GM23338 (cell line): Measurements from ENCODE around the gene MAMLD1. TPM values are rescaled to one million over a fixed set of nuclear protein-coding genes. Genes with fewer than 3 reads are reported as not detected.

Source experiments
- ATAC-seq: fragments of 200-7000 bp; cut with Tn5 transposase; 3 replicates; pipeline ENCODE4 v1.9.1; 2020
- DNase-seq: peaks from one replicate; pipeline ENCODE4 v3.0.0-alpha.2; 2015; ENCODE audit warnings: low spot score
- H2AFZ ChIP-seq: fragments of 200-600 bp; sonication (generic); 2 replicates; pipeline ENCODE4 v1.8.0; 2016; ENCODE audit warnings: antibody characterized with exemption, mild to moderate bottlenecking, moderate library complexity
- H3F3A ChIP-seq: fragments of 200-600 bp; sonication (generic); replicated peaks from 2 replicates; pipeline ENCODE4 v1.8.0; 2017; ENCODE audit warnings: antibody characterized with exemption, mixed run types, low read depth
- H3K27ac ChIP-seq: fragments of 200-600 bp; sonication (generic); 2 replicates; pipeline ENCODE4 v1.6.1; 2016; ENCODE audit warnings: low read depth
- H3K27me3 ChIP-seq: fragments of 200-600 bp; sonication (generic); 2 replicates; pipeline ENCODE4 v1.8.0; 2016; ENCODE audit warnings: mild to moderate bottlenecking, mixed run types, moderate library complexity; ENCODE audit not compliant: insufficient read depth
- H3K36me3 ChIP-seq: fragments of 200-600 bp; sonication (generic); 2 replicates; pipeline ENCODE4 v1.8.0; 2016; ENCODE audit warnings: mild to moderate bottlenecking; ENCODE audit not compliant: insufficient read depth
- H3K4me1 ChIP-seq: fragments of 200-600 bp; sonication (generic); 2 replicates; pipeline ENCODE4 v1.8.0; 2016; ENCODE audit warnings: mild to moderate bottlenecking, moderate library complexity; ENCODE audit not compliant: insufficient read depth
- H3K4me2 ChIP-seq: fragments of 200-600 bp; sonication (generic); 2 replicates; pipeline ENCODE4 v1.7.1; 2017; ENCODE audit warnings: mixed run types
- H3K4me3 ChIP-seq: fragments of 200-600 bp; sonication (generic); 2 replicates; pipeline ENCODE4 v1.6.1; 2016; ENCODE audit warnings: mixed run types
- H3K79me2 ChIP-seq: fragments of 200-600 bp; sonication (generic); replicated peaks from 2 replicates; pipeline ENCODE4 v1.8.0; 2017; ENCODE audit warnings: mild to moderate bottlenecking; ENCODE audit not compliant: insufficient read depth
- H3K9me2 ChIP-seq: fragments of 200-600 bp; sonication (generic); 2 replicates; pipeline ENCODE4 v1.8.0; 2017; ENCODE audit not compliant: insufficient read depth
- H4K20me1 ChIP-seq: fragments of 200-600 bp; sonication (generic); replicated peaks from 2 replicates; pipeline ENCODE4 v1.8.0; 2017; ENCODE audit warnings: mild to moderate bottlenecking; ENCODE audit not compliant: insufficient read depth
- H3K27ac Mint-ChIP-seq: 2 replicates; pipeline ENCODE4 v1.8.0; 2020; ENCODE audit warnings: inconsistent platforms, mild to moderate bottlenecking, moderate library complexity, mixed read lengths
- H3K27me3 Mint-ChIP-seq: 3 replicates; pipeline ENCODE4 v1.8.0; 2022; ENCODE audit warnings: low read depth, mild to moderate bottlenecking, moderate library complexity, mixed read lengths, inconsistent platforms; ENCODE audit not compliant: insufficient read depth, poor library complexity
- H3K36me3 Mint-ChIP-seq: 3 replicates; pipeline ENCODE4 v1.8.0; 2021; ENCODE audit warnings: low read depth, mild to moderate bottlenecking, inconsistent platforms, moderate library complexity, mixed read lengths
- H3K4me1 Mint-ChIP-seq: 3 replicates; pipeline ENCODE4 v1.8.0; 2020; ENCODE audit warnings: mild to moderate bottlenecking, inconsistent platforms, mixed read lengths
- H3K4me3 Mint-ChIP-seq: 3 replicates; pipeline ENCODE4 v1.8.0; 2021; ENCODE audit warnings: moderate library complexity, mild to moderate bottlenecking, inconsistent platforms, mixed read lengths
- H3K9me3 Mint-ChIP-seq: 3 replicates; pipeline ENCODE4 v1.8.0; 2020; ENCODE audit warnings: moderate library complexity, mild to moderate bottlenecking, inconsistent platforms, mixed read lengths
- CREB1 ChIP-seq: fragments of 250-450 bp; sonication (Bioruptor Pico); IDR thresholded peaks from 2 replicates; pipeline ENCODE4 v1.5.0; 2020; ENCODE audit warnings: low read depth, mild to moderate bottlenecking, moderate library complexity
- CTCF ChIP-seq, 2 experiments: fragments of 200-600 bp in 1 of 2; sonication (generic) in 1 of 2; conservative IDR thresholded peaks; 2 replicates each; pipeline versions ENCODE4 v1.5.1 to v1.6.1; 2016 to 2017; ENCODE audit warnings: antibody characterized with exemption in 2 of 2, low read depth in 2 of 2, mild to moderate bottlenecking in 2 of 2, moderate library complexity in 1 of 2
- ETS1 ChIP-seq: IDR thresholded peaks from 2 replicates; pipeline ENCODE4 v1.6.1; 2016; ENCODE audit warnings: antibody characterized with exemption
- EZH2 ChIP-seq: fragments of 200-600 bp; sonication (generic); IDR thresholded peaks from one replicate; pipeline ENCODE4 v1.8.0; 2017; ENCODE audit warnings: antibody characterized with exemption, mild to moderate bottlenecking, low read depth; ENCODE audit not compliant: unreplicated experiment
- EZH2phosphoT487 ChIP-seq: fragments of 200-600 bp; sonication (generic); IDR thresholded peaks from one replicate; pipeline ENCODE4 v1.8.1; 2018; ENCODE audit warnings: antibody characterized with exemption; ENCODE audit not compliant: unreplicated experiment
- JUNB ChIP-seq: IDR thresholded peaks from one replicate; pipeline ENCODE4 v1.6.1; 2016; ENCODE audit warnings: antibody characterized with exemption; ENCODE audit not compliant: unreplicated experiment
- NANOG ChIP-seq: IDR thresholded peaks from 2 replicates; pipeline ENCODE4 v1.6.1; 2016; ENCODE audit warnings: antibody characterized with exemption, borderline replicate concordance
- POLR2AphosphoS5 ChIP-seq: IDR thresholded peaks from 2 replicates; pipeline ENCODE4 v1.6.1; 2016; ENCODE audit warnings: antibody characterized with exemption, low read depth
- REST ChIP-seq: IDR thresholded peaks from one replicate; pipeline ENCODE4 v1.6.1; 2018; ENCODE audit warnings: antibody characterized with exemption; ENCODE audit not compliant: unreplicated experiment
- STAT1 ChIP-seq: IDR thresholded peaks from one replicate; pipeline ENCODE4 v1.6.1; 2016; ENCODE audit warnings: antibody characterized with exemption; ENCODE audit not compliant: unreplicated experiment
- ZNF114 ChIP-seq: fragments of 250-450 bp; sonication (Bioruptor Pico); IDR thresholded peaks from 2 replicates; pipeline ENCODE4 v1.5.0; 2020; ENCODE audit warnings: mild to moderate bottlenecking, moderate library complexity
- ZNF331 ChIP-seq: fragments of 250-450 bp; sonication (Bioruptor Pico); IDR thresholded peaks from 2 replicates; pipeline ENCODE4 v1.5.0; 2020; ENCODE audit warnings: low read depth, mild to moderate bottlenecking, moderate library complexity
- ZNF462 ChIP-seq: fragments of 250-450 bp; sonication (Bioruptor Pico); IDR thresholded peaks from 2 replicates; pipeline ENCODE4 v1.5.0; 2020; ENCODE audit warnings: mild to moderate bottlenecking, moderate library complexity
- polyA plus RNA-seq: library from polyadenylated mRNA; unstranded; fragments of >200 nt; fragmentation: Nextera tagmentation; extraction: Ambion mirVana; gene quantifications from 2 replicates; pipeline ENCODE4 v1.2.1, GENCODE V29; 2016
- total RNA-seq: library from RNA; depleted of rRNA; stranded (reverse); fragments of >200 nt; shearing (Covaris generic); gene quantifications from 2 replicates; pipeline ENCODE4 v1.2.3, GENCODE V29; 2014

Gene MAMLD1
- total and polyA plus RNA-seq, 2 experiments from 2014 or later: 0.13 to 0.21 TPM

GRCh38 chrX:150446151-150446550, 83.0 kb downstream of the MAMLD1 start:
- 0 out of 3 replicates have a peak, but pooled peaks cover 2% of the 10 kb centered on the region for H3K4me1 Mint-ChIP-seq
- DNase-seq: no peak
- Histone ChIP-seq H3K27ac (no peak overlapping the region), H3K4me2 (no peak overlapping the region), H3K9me2 (no peaks in the 10 kb centered on the region), H3F3A (no peaks in the 10 kb centered on the region), H3K27me3 (no peaks in the 10 kb centered on the region), H4K20me1 (no peaks in the 10 kb centered on the region), H3K36me3 (no peaks in the 10 kb centered on the region), H3K79me2 (no peaks in the 10 kb centered on the region), H3K4me3 (no peak overlapping the region), H2AFZ (no peak overlapping the region), H3K4me1 (no peaks in the 10 kb centered on the region)
- H3K27ac Mint-ChIP-seq: no peak overlapping the region
- TF ChIP-seq REST: no peak
- TF ChIP-seq ZNF331 (CRISPR knock-in tag): no peak
- no peak for TF ChIP-seq CREB1 (CRISPR knock-in tag)
- no peak for TF ChIP-seq EZH2phosphoT487
- no peak for TF ChIP-seq POLR2AphosphoS5
- no peak for TF ChIP-seq ZNF462 (CRISPR knock-in tag)
- TF ChIP-seq ZNF114: no peak
- TF ChIP-seq ETS1: no peak
- no peak for TF ChIP-seq EZH2
- TF ChIP-seq CTCF (conservative IDR thresholded peaks at IDR 0.05; ENCODE audit: low read depth in 2 of 2): no peak
- no peak for TF ChIP-seq JUNB
- no peak for TF ChIP-seq STAT1
- no peak for TF ChIP-seq NANOG
- no peaks in the 10 kb centered on the region for H3K36me3 Mint-ChIP-seq
- H3K9me3 Mint-ChIP-seq: no peaks in the 10 kb centered on the region
- peaks cover 3% of the 10 kb centered on the region for H3K27me3 Mint-ChIP-seq
- ATAC-seq: no peak
- no peak overlapping the region for H3K4me3 Mint-ChIP-seq
